NOMO-1 (cell line): Measurements from ENCODE around the gene ANAPC16.
"Not testable (repeated sequence)": the region's sequence is repeated elsewhere in the genome, so short reads cannot be mapped to it uniquely, and the experiment has no call there.

ENCODE experiments used
- DNase-seq, 2 experiments: peaks; one replicate each; lab custom pipeline; 2025; ENCODE audit not compliant: unreplicated experiment in 2 of 2; lab: John Stamatoyannopoulos, UW

The ANAPC16 gene

DNA sequence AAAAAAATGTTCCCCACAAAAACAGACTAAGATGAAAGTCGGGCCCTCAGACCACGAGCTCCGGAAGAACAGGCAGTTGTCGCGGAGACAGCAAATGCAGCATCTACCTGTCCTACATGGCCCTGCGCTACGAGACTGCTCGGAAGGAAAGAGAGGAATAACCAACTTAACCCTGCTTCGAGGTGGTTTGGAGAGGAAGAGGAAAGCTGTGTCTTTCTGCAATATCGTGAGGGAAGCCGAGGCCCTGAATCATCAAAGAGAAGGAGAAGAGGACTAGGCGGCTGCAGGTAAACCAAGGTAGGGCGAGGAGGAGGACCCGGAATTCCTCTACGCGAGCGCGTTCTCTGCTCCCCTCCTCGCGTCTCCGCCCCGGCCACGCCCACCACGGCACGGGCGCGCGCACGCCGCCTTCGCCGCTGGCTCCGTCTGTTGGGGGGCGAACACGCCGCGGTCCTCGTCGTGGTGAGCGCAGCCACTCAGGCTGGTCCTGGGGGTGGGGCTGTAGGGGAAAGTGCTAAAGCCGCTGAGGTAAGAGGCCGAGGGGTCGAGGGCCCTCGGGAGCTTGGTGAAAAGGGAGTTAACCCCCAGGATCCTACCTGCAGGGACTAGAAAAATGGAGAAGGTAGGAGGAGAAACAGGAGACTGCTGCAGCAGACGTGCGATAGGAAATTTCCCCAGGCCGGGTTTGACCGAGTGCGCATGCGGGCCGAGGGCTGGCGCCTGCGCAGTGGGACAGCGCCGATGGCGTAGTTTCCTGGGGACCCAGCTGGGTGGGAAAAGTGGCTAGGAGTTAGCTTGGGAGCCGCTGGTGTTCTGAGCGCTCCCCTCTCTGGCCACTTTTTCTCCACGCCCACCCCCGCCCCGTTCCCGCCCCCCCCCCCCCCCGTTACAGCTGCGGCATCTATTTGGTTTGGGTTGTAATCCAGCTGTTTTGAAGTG, at the start of gene ANAPC16, which contains the start of gene ASCC1:
Gene ANAPC16, plus strand, starts transcription at position 402 of the 939 bp plus-strand sequence. CDS start 7,903 bp downstream, outside the sequence.
Gene ASCC1, minus strand, starts transcription at position 666 of the 939 bp plus-strand sequence. CDS start 2,978 bp downstream, outside the sequence.
- DNase-seq, result peak; percentile 90 to 92

DNA sequence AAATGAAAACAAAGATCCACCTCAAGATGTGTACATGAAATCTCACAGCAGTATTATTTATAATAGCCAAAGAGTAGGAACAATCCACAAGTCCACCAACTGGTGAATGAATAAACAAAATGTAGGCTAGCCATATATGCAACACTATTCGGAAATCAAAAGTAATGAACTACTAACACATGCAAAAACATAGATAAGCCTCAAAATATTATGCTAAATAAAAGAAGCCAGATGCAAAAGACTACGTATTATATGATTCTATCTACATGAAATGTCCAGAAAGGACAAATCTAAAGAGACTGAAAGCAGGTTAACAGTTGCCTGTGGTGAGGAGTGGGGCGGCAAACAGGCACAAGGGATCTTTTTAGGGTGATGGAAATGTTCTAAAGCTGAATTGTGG, 48.7 kb upstream of the ANAPC16 start:
- DNase-seq, result no peak

DNA sequence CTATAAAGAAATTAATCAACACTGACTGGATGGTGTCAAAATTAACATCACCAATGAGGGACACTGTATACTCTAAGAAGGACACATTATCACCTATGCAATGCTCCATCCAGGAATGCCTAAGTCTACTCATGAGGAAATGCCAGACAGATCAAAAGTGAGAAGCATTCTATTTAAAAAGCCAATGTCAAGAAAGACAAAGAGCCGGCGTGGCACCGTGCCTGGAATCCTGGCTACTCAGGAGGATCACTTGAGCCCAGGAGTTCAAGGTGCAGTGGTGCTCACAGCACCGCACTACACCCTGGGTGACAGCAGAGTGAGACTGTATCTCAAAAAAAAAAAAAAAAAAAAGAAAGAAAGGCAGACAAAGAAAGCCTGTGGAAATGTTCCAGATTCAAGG, 45.5 kb upstream of the ANAPC16 start:
- DNase-seq, result no peak

DNA sequence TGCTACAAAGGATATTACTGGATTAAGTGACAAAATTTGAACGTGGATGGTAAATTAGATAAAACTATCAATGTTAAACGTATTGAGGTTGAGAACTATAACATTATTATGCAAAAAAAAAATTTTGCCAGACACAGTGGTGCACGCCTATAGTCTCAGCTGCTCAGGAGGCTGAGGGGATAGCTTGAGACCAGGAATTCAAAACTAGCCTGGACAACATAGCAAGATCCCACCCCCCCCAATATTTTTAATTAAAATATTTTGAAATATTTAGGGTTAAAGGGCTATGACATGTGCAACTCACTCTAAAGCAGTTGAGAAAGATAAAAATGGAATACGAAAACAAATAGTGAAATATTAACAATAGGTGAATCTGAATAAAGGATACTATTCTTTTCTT, 45.1 kb upstream of the ANAPC16 start:
- DNase-seq, result no peak

DNA sequence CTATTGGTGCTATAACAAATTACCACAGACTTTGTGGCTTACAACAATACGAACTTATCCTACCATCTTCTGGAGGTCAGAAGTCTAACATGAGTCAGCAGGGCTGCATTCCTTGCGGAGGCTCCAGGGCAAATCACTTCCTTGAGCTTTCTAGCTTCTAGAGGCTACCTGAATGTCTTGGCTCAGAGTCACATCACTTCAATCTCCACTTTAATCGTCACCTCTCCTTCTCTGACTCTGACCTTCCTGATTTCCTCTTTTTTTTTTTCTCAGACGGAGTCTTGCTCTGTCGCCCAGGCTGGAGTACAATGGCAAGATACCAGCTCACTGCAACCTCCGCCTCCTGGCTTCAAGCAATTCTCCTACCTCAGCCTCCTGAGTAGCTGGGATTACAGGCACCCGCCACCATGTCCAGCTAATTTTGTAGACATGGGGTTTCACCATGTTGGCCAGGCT, 44.6 kb upstream of the ANAPC16 start:
- DNase-seq, result no peak

DNA sequence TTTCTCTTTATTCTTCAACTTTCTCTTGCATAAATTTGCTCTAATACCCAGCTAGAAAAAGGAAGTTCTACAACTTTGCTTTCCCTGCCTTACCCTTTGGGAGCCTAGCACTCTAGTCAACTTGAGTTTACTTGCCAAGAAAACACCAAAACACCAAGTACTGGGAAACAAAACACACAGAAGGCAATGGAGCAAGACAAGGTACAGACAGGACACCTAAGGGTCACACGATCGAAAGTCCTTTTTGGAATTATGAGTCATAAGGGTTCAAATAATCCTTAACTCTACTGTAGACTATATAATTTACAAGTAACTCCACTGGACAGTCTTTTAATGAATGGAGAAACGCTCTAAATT, 42.6 kb upstream of the ANAPC16 start:
- DNase-seq, result no peak

DNA sequence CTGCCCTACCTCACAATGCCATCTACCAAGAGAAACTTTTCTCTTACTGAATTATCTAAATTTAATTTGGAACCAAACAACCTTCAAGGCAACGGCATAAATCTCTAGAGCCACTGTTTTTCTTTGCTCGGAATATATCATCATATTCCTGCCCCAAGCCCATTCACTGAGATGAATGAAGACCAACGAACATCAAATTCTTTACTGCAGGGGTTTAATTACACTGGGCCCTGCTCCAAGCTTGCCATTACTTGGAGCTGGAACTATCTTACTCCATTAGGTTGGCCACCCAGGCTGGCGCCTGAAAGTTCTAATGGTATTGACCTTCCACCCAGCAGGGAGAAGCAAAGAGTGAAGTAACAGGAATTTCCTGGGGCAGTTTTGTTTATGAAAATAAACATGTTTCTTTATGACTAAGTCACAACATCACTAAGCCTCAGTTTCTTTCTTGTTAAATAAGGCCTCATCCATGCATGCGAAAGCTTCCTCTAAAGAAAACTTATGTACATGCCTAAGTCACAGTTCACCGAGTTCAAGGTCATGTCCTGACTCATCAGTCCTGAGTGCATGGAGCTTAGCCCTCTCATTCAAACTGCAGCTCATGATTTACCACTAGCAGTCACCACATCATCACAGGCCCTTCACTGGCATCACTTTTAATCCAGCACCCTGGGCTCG, 42.1 kb upstream of the ANAPC16 start:
- DNase-seq, result no peak

DNA sequence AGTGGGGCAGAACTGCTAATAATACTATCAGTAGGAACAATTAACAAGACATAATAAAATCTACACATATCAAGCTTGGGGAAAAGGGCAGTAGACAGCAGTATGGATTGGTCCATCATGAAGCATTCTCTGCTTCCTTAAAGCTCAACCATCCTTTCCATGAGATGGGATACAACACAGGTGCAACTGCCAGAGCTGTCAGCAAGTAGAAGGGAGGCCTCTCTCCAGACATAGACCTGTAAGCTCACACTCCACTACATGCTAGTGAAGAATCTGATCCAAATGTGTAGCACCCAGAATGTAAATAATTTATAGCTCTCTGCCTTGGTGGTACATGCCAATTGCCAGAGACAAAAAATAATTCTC, 41.5 kb upstream of the ANAPC16 start:
- DNase-seq, result no peak

DNA sequence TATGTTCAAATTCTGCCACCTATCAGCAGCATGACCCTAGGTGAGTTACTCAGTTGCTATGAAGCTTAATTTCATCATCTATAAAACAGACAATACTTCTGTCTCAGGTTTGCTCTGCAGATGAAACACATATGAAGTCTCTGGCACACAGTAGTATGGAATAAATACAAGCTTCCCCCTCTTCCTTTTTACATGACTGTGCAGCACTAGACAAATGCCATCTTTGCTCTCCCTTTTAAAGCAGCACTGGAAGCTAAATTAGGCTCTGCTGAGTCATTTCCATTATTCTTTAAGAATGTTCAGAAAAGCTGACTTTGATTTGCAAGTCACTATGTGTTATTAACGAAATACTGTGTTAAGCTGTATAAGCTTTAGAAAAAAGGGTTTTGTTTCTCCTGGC, 40.7 kb upstream of the ANAPC16 start:
- peak in 1 of 2 experiments; percentile 63 for DNase-seq

DNA sequence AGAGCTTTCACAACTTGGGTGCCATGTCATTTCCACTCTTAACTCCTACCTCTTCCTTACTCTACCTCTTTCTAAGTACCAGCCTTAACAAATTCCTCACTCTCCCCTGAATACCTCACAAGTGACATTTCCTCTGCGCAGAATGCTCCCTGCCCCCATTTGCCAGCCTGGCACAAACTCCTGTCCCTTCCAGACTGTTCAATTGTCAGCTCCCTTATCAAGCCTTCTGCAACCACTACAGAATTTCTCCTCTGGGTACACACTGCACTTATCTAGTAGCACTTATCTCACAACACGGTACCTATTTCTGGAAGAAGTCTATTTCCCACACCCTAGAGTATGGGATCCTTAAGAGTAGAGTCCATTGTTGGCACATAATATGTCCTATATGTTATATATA, 39.1 kb upstream of the ANAPC16 start:
- DNase-seq, result no peak

DNA sequence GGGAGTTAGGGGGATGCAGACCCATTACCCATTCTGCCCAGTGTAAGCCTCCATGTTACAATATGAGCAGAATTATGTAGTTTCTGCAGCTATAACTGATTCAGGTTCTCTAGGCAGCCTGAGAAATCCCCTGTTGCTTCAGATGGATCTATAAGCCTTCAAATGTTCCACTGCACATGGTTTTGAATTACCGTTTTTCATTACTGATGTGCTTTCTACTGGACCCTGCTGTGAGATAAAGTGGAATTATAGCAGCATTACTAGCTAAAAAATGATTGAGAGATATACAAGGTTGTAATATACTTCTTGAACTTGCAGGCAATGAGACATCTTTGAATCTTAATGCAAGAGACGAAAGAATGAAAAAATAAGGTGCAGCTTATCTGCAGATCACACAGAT, 38.4 kb upstream of the ANAPC16 start:
- DNase-seq, result no peak

DNA sequence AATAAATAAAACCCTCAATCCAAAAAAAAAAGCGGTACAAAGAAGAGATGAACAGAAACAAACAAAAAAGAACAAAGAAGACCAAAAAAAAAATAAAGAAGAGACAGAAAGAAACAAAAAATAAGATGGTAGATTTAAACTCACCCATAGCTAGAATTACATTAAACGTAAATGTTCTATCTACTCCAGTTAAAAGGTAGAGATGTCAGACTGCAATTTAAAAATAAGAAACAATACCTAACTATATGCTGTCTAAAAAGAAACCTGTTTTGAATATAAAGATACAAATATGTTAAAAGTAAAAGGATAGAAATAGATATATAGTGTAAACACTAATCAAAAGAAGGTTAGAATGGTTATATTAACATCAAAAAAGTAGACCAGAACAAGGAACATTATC, 31.7 kb upstream of the ANAPC16 start:
- no peak for DNase-seq

DNA sequence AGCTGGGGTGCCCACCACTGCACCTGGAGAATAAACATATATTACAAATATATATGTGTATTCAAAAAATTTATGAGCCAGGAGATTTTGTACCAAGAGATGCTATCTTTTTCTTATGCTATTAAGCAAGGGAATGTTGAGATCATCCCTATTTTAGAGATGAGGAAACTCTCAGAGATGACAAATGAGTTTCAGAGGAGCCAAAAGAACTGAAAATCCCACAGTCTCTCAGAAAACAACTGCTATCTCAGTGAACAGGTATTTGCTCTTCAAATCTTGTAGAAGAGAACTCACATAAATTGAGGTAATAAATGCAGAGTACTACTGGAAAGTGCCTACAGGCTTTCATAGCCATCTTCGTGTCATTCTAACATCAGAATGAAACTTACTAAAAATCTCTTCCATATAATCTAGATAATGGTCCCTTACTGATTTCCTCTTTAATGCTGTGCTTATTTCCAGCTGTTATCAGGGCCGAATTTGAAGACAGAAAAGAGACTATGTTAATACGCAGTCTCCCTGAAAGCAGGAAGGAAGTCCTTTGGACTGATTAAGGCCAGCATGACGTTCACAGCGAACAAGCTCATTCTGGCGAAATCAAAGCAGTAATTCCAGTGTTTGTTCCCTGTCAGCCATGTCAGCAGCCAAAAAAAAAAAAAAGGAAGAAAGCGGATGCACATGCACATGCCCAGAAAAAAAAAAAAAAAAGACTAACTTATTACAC, 29.4 kb upstream of the ANAPC16 start:
- DNase-seq, result peak in 1 of 2 experiments; percentile 7

DNA sequence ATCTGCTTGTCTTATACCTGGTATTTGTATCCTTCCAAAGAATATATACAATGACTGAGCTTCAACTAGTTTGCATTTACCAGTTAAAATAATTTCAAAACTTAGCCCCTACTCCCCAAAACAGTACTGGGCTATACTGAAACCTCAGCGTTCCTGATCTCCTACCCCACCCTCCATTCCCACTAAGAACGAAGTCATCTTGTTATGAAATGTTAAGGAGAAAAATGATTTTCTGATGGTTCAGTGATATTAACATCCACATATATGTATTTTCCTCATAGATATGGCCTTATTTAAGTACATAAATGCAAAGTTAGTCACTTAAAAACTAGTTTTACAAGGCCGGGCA, 28.9 kb upstream of the ANAPC16 start:
- DNase-seq, result no peak

DNA sequence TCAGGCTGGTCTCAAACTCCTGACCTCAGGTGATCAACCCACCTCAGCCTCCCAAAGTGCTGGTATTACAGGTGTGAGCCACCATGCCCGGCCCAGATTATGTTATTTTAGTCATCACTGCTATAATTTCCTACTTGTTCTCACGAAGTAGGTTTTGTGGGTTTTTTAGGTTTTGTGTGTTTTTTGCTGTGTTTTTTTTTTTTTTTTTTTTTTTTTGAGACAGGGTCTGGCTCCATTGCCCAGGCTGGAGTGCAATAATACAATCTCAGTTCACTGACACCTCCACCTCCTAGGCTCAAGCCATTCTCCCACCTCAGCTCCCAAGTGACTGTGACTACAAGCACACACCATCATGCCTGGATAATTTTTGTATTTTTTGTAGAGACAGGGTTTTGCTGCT, 20.9 kb upstream of the ANAPC16 start:
- no peak for DNase-seq

DNA sequence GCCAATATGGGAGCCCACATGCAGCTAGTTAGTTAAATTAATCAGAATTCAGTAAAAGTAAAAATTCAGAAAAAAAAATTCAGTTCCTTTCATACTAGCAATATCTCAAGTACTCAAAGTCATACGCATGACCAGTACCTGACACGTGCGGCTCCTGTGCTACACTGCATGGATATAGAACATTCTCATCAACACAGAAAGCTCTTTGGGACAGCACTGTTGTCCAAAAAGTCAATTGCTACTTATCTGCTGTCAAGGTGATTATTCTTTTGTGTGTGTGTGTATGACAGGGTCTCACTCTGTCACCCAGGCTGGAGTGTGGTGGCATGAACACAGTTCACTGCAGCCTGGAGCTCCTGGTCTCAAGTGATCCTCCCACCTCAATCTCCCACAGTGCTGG, 14.9 kb upstream of the ANAPC16 start:
- DNase-seq, result no peak

DNA sequence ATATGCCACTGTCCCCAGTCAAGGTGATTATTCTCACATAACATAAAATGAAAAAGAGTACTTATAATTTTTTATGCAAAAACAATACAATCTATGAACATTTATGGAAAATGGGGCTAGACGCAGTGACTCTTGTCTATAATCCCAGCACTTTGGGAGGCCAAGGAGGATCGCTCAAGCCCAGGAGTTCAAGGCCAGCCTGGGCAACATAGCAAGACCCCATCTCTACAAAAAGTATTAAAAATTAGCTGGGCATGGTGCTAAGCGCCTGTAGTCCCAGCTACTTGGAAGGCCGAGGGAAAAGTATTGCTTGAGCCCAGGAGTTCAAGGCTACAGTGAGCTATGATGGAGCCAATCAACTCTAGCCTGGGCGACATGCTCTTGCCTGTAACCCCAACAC, 14.5 kb upstream of the ANAPC16 start:
- no peak for DNase-seq

DNA sequence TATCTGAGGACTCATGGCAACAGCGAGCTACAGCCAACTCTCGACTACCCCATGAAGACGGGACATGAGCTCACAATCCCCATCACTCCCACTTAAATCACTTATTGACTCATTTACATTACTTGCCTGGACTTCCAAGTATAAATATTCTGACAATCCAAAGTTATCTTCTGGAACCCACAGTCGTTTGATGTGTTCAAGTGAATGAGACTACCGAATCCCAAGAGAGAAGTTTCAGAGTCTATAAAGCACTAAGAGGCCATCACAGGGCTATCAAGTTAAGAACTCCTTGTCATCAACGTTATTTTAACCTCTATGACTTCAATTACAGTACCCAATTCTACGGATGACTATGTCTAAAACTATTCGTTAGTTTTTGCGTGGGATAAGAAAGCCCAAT, 11.5 kb upstream of the ANAPC16 start:
- DNase-seq, result no peak

DNA sequence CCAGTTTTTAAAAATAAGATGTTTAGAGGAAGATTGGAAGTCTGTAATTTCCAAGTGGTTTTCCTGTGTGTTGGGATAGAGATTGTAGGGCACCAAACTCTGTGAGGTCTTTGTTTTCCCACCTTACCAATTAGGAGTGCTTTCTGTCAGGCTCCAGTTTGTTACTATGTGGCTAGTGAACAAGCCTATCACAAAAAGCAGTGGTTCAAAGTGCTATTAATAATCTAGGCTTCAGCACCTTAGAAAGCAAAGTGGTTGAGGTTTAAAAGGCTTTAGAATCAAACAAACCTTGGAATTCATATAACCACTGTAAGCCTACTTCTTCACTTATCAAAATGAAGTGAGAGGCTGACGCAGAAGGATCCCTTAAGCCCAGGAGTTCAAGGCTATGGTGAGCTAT, 11.1 kb upstream of the ANAPC16 start:
- DNase-seq, result no peak

DNA sequence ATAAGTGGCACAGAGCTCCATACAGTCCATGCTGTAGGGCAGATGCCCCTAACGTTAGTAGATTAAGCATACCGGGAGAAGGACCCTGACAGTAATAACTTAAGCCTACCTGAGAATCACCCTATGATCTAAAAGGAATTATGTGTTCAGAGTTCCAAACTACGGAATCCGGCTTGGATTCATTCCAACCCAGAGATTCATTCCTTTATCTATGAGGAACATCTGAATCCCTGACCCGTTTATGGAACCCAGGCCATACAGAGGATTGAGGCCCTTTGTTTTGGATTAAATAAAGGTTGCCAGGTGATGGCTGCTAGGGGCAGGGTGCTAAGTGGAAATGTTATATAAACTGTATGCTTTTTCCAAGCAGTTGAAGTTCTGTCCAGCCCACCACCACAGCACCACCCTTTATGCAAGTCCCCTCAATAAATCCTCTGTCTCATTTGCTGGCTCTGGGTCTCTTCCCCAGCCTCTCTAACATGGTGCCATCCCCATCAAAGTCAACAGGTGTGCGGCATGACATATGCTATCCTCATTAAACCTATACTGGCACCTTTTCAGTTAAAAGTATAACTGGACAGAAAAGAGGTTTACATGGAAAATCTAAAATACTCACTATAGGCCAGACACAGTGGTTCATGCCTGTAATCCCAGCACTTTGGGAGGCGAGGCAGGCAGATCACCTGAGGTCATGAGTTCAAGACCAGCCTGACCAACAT, 9.1 kb upstream of the ANAPC16 start:
- no peak for DNase-seq

DNA sequence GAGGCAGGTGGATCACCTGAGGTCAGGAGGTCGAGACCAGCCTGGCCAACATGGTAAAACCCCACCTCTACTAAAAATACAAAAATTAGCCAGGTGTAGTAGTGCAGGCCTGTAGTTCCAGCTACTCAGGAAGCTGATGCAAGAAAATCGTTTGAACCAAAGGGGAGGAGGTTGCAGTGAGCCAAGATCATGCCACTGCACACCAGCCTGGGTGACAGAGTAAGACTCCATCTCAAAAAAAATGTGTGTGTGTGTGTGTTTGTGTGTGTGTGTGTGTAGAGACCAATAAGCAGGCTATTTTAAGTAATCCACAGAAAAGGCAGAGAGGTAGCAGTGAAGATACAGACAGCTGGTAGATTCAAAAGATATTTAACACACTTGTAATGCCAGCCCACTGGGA, 7.3 kb upstream of the ANAPC16 start:
- not testable (repeated sequence) for DNase-seq
